Measurements from ENCODE around the gene SLC9A9. TPM values are rescaled to one million over a fixed set of nuclear protein-coding genes. Genes with fewer than 3 reads are reported as not detected.

The SLC9A9 gene
- polyA plus RNA-seq, 12 donors: 9.4 to 16.5 (median 11.6) TPM; not detected in 1

GRCh38 chr3:143510601-143511000, 337.7 kb downstream of the SLC9A9 start:
- no peak for DNase-seq

- DNase-seq: no peak
Observed at GRCh38 chr3:143507735-143508580, 340.3 kb downstream of the SLC9A9 start.

GRCh38 chr3:143506190-143506589, 342.1 kb downstream of the SLC9A9 start:
- DNase-seq: no peak

- DNase-seq: no peak
Observed at GRCh38 chr3:143503325-143503885, 344.9 kb downstream of the SLC9A9 start.

- no peak for DNase-seq
Observed at GRCh38 chr3:143502081-143502480, 346.2 kb downstream of the SLC9A9 start.

GRCh38 chr3:143497382-143497781, 350.9 kb downstream of the SLC9A9 start:
- no peak for DNase-seq

GRCh38 chr3:143496191-143496590, 352.1 kb downstream of the SLC9A9 start:
- no peak for DNase-seq

GRCh38 chr3:143495527-143495926, 352.7 kb downstream of the SLC9A9 start:
- DNase-seq: no peak

GRCh38 chr3:143486611-143487010, 361.7 kb downstream of the SLC9A9 start:
- DNase-seq: no peak

GRCh38 chr3:143484846-143485512, 363.3 kb downstream of the SLC9A9 start:
- no peak for DNase-seq

- DNase-seq: no peak
Observed at GRCh38 chr3:143483214-143483613, 365.1 kb downstream of the SLC9A9 start.

- DNase-seq: no peak
Observed at GRCh38 chr3:143482106-143483088, 365.9 kb downstream of the SLC9A9 start.

GRCh38 chr3:143480344-143480743, 367.9 kb downstream of the SLC9A9 start:
- DNase-seq: no peak

GRCh38 chr3:143479727-143480126, 368.5 kb downstream of the SLC9A9 start:
- no peak for DNase-seq

GRCh38 chr3:143478115-143478693, 370.1 kb downstream of the SLC9A9 start:
- no peak for DNase-seq

GRCh38 chr3:143476965-143477640, 371.2 kb downstream of the SLC9A9 start:
- no peak for DNase-seq

- DNase-seq: no peak
Observed at GRCh38 chr3:143475981-143476380, 372.3 kb downstream of the SLC9A9 start.

- no peak for DNase-seq
Observed at GRCh38 chr3:143472731-143473523, 375.3 kb downstream of the SLC9A9 start.

- no peak for DNase-seq
Observed at GRCh38 chr3:143471705-143472104, 376.6 kb downstream of the SLC9A9 start.

- no peak for DNase-seq
Observed at GRCh38 chr3:143469159-143469558, 379.1 kb downstream of the SLC9A9 start.

Measured in muscle of arm (tissue), 12 donors.